Caco-2 (cell line): ENCODE measurements around the gene LRRC28. TPM values are rescaled to one million over a fixed set of nuclear protein-coding genes. Genes with fewer than 3 reads are reported as not detected.

Experiments
- BruUV-seq: library from RNA; stranded (reverse); fragments of 400-500 nt; replicated peaks from 2 replicates; lab custom pipeline; 2021; lab: Mats Ljungman, UMichigan
- CTCF ChIA-PET: fragments of 300-600 bp; sonication (Branson Sonifier 250); formaldehyde crosslinking; loops from one replicate; lab custom pipeline; 2022; ENCODE audit warnings: antibody characterized with exemption; lab: Charles Lee
- POLR2A ChIA-PET: fragments of 300-600 bp; sonication (Branson Sonifier 250); formaldehyde crosslinking; loops from one replicate; lab custom pipeline; 2022; ENCODE audit warnings: antibody characterized with exemption; lab: Charles Lee
- DNase-seq, 2 experiments: peaks; one replicate each; pipeline versions ENCODE4 v3.0.0 to v3.0.0-alpha.2; 2020 to 2022
- H3K27me3 ChIP-seq: replicated peaks from 2 replicates; pipeline ENCODE4 v1.6.0; 2011; ENCODE audit warnings: low read length; ENCODE audit not compliant: control insufficient read depth, insufficient read depth
- H3K36me3 ChIP-seq: 2 replicates; pipeline ENCODE4 v1.5.1; 2011; ENCODE audit warnings: low read length; ENCODE audit not compliant: control insufficient read depth, insufficient read depth
- H3K4me1 ChIP-seq: fragments of 250-450 bp; sonication (Bioruptor Pico); 2 replicates; pipeline ENCODE4 v1.5.1; 2020; ENCODE audit warnings: mild to moderate bottlenecking
- H3K4me3 ChIP-seq: 2 replicates; pipeline ENCODE4 v1.5.1; 2011; ENCODE audit warnings: low read depth, mild to moderate bottlenecking, control low read depth, low read length
- H3K9me3 ChIP-seq: fragments of 250-450 bp; sonication (Bioruptor Pico); 2 replicates; pipeline ENCODE4 v1.5.1; 2020; ENCODE audit warnings: mild to moderate bottlenecking, moderate library complexity
- H3K27ac Mint-ChIP-seq: one replicate; pipeline ENCODE4 v1.8.0; 2022; ENCODE audit warnings: mixed read lengths; ENCODE audit not compliant: unreplicated experiment
- H3K27me3 Mint-ChIP-seq: one replicate; pipeline ENCODE4 v1.8.0; 2022; ENCODE audit warnings: mixed read lengths; ENCODE audit not compliant: insufficient read depth, unreplicated experiment
- H3K36me3 Mint-ChIP-seq: one replicate; pipeline ENCODE4 v1.8.0; 2022; ENCODE audit warnings: mild to moderate bottlenecking, mixed read lengths; ENCODE audit not compliant: insufficient read depth, unreplicated experiment
- H3K4me1 Mint-ChIP-seq: one replicate; pipeline ENCODE4 v1.8.0; 2022; ENCODE audit warnings: low read depth, mixed read lengths; ENCODE audit not compliant: unreplicated experiment
- H3K4me3 Mint-ChIP-seq: one replicate; pipeline ENCODE4 v1.8.0; 2022; ENCODE audit warnings: mild to moderate bottlenecking, moderate library complexity, mixed read lengths; ENCODE audit not compliant: unreplicated experiment
- H3K9me3 Mint-ChIP-seq: one replicate; pipeline ENCODE4 v1.8.0; 2022; ENCODE audit warnings: mixed read lengths; ENCODE audit not compliant: unreplicated experiment
- intact Hi-C: fragments of 100-400 bp; cut with micrococcal nuclease; formaldehyde crosslinking; loops from one replicate; pipeline ENCODE4 v1.10.0; 2022; ENCODE audit not compliant: unreplicated experiment
- total RNA-seq: library from RNA; stranded (reverse); gene quantifications from 2 replicates; pipeline ENCODE4 v1.2.3, GENCODE V29; 2022
- TF ChIP-seq, protein P1 (sequence below), 2 experiments: fragments of 200-600 bp in 1 of 2; IDR thresholded peaks; 1 replicate in 1 of 2; 2 replicates in 1 of 2; pipeline versions ENCODE4 v1.5.1 to v1.8.0; 2011 to 2022; ENCODE audit warnings: antibody characterized with exemption in 1 of 2, control low read depth in 1 of 2, inconsistent platforms in 1 of 2, low read depth in 1 of 2, low read length in 1 of 2, mild to moderate bottlenecking in 1 of 2, moderate library complexity in 1 of 2; ENCODE audit not compliant: insufficient read depth in 1 of 2, severe bottlenecking in 1 of 2, unreplicated experiment in 1 of 2

Gene LRRC28
- total RNA-seq, 1 experiment from 2014 or later, result 17.8 TPM

- Mint-ChIP-seq H3K9me3 (no peaks in the 10 kb centered on the region), H3K27me3 (no peaks in the 10 kb centered on the region), H3K36me3 (no peaks in the 10 kb centered on the region), H3K4me1 (peaks cover 7% of the 10 kb centered on the region), H3K4me3 (no peak overlapping the region), H3K27ac (no peak overlapping the region)
- Histone ChIP-seq H3K4me1 (no peaks in the 10 kb centered on the region), H3K27me3 (no peaks in the 10 kb centered on the region), H3K4me3 (no peak overlapping the region), H3K9me3 (no peaks in the 10 kb centered on the region; the same call in 1 of the 2 replicates), H3K36me3 (no peaks in the 10 kb centered on the region)
- CTCF ChIA-PET, result interaction anchor here (1.0 to 1.2 kb wide), 3 partner anchors 104 to 133 kb away, joined by 3 to 4 read pairs (median 3); partner anchors contain the start of gene SYNM
- TF ChIP-seq, protein P1, sequence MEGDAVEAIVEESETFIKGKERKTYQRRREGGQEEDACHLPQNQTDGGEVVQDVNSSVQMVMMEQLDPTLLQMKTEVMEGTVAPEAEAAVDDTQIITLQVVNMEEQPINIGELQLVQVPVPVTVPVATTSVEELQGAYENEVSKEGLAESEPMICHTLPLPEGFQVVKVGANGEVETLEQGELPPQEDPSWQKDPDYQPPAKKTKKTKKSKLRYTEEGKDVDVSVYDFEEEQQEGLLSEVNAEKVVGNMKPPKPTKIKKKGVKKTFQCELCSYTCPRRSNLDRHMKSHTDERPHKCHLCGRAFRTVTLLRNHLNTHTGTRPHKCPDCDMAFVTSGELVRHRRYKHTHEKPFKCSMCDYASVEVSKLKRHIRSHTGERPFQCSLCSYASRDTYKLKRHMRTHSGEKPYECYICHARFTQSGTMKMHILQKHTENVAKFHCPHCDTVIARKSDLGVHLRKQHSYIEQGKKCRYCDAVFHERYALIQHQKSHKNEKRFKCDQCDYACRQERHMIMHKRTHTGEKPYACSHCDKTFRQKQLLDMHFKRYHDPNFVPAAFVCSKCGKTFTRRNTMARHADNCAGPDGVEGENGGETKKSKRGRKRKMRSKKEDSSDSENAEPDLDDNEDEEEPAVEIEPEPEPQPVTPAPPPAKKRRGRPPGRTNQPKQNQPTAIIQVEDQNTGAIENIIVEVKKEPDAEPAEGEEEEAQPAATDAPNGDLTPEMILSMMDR (IDR thresholded peaks at IDR 0.05; ENCODE audit: insufficient read depth in 1 of 2, low read depth in 1 of 2, low read length in 1 of 2, severe bottlenecking in 1 of 2, unreplicated experiment in 1 of 2), result no peak
- DNase-seq, result no peak
- POLR2A ChIA-PET, result no interaction called here
- intact Hi-C loops, result no loop called here
- BruUV-seq, result no TSS peak
Observed at GRCh38 chr15:99209326-99209725, 42.0 kb upstream of the LRRC28 start.

DNA sequence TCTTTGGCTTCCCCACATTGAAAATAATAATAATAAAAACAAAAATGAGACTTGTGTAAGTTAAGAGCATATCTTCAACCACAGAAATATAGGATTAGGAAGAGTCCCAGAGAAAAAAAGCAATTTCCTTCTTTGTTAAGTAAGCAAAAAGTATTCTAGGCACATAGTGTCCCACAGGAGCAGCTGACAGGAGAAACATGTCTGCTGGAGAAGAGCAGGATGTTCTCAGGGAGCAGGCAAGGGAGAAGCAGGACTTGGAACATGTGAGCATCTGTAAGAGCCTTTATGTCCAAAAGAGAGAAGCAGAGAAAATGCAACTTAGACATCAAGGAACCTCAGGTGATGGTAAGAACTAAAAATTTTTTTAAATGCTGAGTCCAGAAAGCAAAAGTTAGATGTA, 40.9 kb upstream of the LRRC28 start:
- ChIA-PET CTCF (interaction anchor here (1.1 to 1.2 kb wide), 2 partner anchors 40 to 105 kb away, joined by 3 read pairs; partner anchors contain the start of gene SYNM), POLR2A (no interaction called here)
- Mint-ChIP-seq H3K36me3 (no peaks in the 10 kb centered on the region), H3K9me3 (no peaks in the 10 kb centered on the region), H3K27ac (no peak overlapping the region), H3K27me3 (no peaks in the 10 kb centered on the region), H3K4me3 (no peak overlapping the region), H3K4me1 (peaks cover 7% of the 10 kb centered on the region)
- Histone ChIP-seq H3K4me3 (no peak overlapping the region), H3K36me3 (no peaks in the 10 kb centered on the region), H3K4me1 (no peaks in the 10 kb centered on the region), H3K27me3 (no peaks in the 10 kb centered on the region), H3K9me3 (no peaks in the 10 kb centered on the region; the same call in 1 of the 2 replicates)
- TF ChIP-seq, protein P1 (IDR thresholded peaks at IDR 0.05; ENCODE audit: insufficient read depth in 1 of 2, low read depth in 1 of 2, low read length in 1 of 2, severe bottlenecking in 1 of 2, unreplicated experiment in 1 of 2), result no peak
- no TSS peak for BruUV-seq
- DNase-seq, result no peak
- intact Hi-C loops, result loop anchor here (10.0 kb wide), 1 partner anchor 766 kb away; no protein-coding TSS in a partner anchor

GRCh38 chr15:99211926-99212325, 39.4 kb upstream of the LRRC28 start:
- Mint-ChIP-seq H3K27ac (no peak overlapping the region), H3K4me1 (peaks cover 7% of the 10 kb centered on the region), H3K9me3 (no peaks in the 10 kb centered on the region), H3K27me3 (no peaks in the 10 kb centered on the region), H3K4me3 (no peak overlapping the region), H3K36me3 (no peaks in the 10 kb centered on the region)
- BruUV-seq, result no TSS peak
- intact Hi-C loops, result loop anchor here (2.0 to 10.0 kb wide), 2 partner anchors 55 to 767 kb away; no protein-coding TSS in a partner anchor
- POLR2A ChIA-PET, result no interaction called here
- no peaks in the 10 kb centered on the region for H3K27me3 ChIP-seq
- H3K4me1 ChIP-seq, result no peaks in the 10 kb centered on the region
- H3K36me3 ChIP-seq, result no peaks in the 10 kb centered on the region
- CTCF ChIA-PET, result interaction anchor here (1.2 kb wide), 1 partner anchor 112 kb away, joined by 6 read pairs; no protein-coding TSS in a partner anchor
- TF ChIP-seq, protein P1 (IDR thresholded peaks at IDR 0.05; ENCODE audit: insufficient read depth in 1 of 2, low read depth in 1 of 2, low read length in 1 of 2, severe bottlenecking in 1 of 2, unreplicated experiment in 1 of 2), result no peak
- DNase-seq, result no peak
- H3K4me3 ChIP-seq, result no peak overlapping the region
- no peaks in the 10 kb centered on the region for H3K9me3 ChIP-seq
